ENCODE data around the gene SULT2B1. TPM values are rescaled to one million over a fixed set of nuclear protein-coding genes. Genes with fewer than 3 reads are reported as not detected.
A peak's percentile ranks its signal among the peaks of the same experiment; 100 is the strongest.

The SULT2B1 gene
- total RNA-seq, 4 donors from 2014 or later, result 0.32 to 0.41 TPM; not detected in 2

GRCh38 chr19:48603850-48604249, 51.9 kb downstream of the SULT2B1 start:
- Histone ChIP-seq H3K4me1 (peaks cover 0 to 15% (median 4%) of the 10 kb centered on the region in 4 donors), H3K27ac (peak overlapping the region in 1 of 4 donors; percentile 71), H3K9me3 (no peaks in the 10 kb centered on the region), H3K4me3 (no peak overlapping the region), H3K27me3 (no peaks in the 10 kb centered on the region), H3K36me3 (no peaks in the 10 kb centered on the region)
- DNase-seq, result no peak
- TF ChIP-seq EP300 (IDR thresholded peaks at IDR 0.05; ENCODE audit: low read depth), result no peak
- TF ChIP-seq CTCF (IDR thresholded peaks at IDR 0.05), result no peak
- TF ChIP-seq POLR2A (IDR thresholded peaks at IDR 0.05), result no peak
- no peak for TF ChIP-seq POLR2AphosphoS5 (IDR thresholded peaks at IDR 0.05)
- in situ Hi-C loops (cut with MboI; ENCODE audit: low pct_ligation_motif_present in 1 of 4, low pct_unique_long_range_greater_than_20kb in 1 of 4, low sequenced_read_pairs in 3 of 4), result no loop called here
- intact Hi-C loops (cut with DNase I; ENCODE audit: low total_unique reads), result no loop called here
- WGBS, 2 donors (ENCODE audit: low coverage in 1 of 2), result 89% methylated on average over 9 of the region's 9 CpGs; no CpG with 5 or more reads in 1 of the 2 donors

GRCh38 chr19:48606463-48607358, 54.7 kb downstream of the SULT2B1 start, which contains the start of gene SPACA4:
TSS of gene SPACA4 (plus strand) at chr19:48606742. CDS start at chr19:48606979, 237 bp downstream.
- intact Hi-C loops (cut with DNase I; ENCODE audit: low total_unique reads) (no loop called here), in situ Hi-C loops (cut with MboI; ENCODE audit: low pct_ligation_motif_present in 1 of 4, low pct_unique_long_range_greater_than_20kb in 1 of 4, low sequenced_read_pairs in 3 of 4) (no loop called here)
- Histone ChIP-seq H3K4me3 (no peak within 1 kb of the TSS), H3K27me3 (no peaks in the 10 kb centered on the region), H3K4me1 (peaks cover 0 to 14% (median 4%) of the 10 kb centered on the region in 4 donors), H3K9me3 (no peaks in the 10 kb centered on the region), H3K36me3 (no peaks in the 10 kb centered on the region), H3K27ac (no peak within 1 kb of the TSS)
- no peak for DNase-seq
- 90% methylated on average over 29 of the region's 39 CpGs; no CpG with 5 or more reads in 1 of the 2 donors for WGBS, 2 donors (ENCODE audit: low coverage in 1 of 2)
- TF ChIP-seq POLR2A (IDR thresholded peaks at IDR 0.05) (no peak), EP300 (IDR thresholded peaks at IDR 0.05; ENCODE audit: low read depth) (no peak), CTCF (IDR thresholded peaks at IDR 0.05) (no peak), POLR2AphosphoS5 (IDR thresholded peaks at IDR 0.05) (no peak)

- DNase-seq, result no peak
- WGBS, 2 donors (ENCODE audit: low coverage in 1 of 2), result 89 to 90% methylated on average over 5 to 7 of the region's 7 CpGs
- H3K27ac ChIP-seq, result no peak overlapping the region
- no peaks in the 10 kb centered on the region for H3K36me3 ChIP-seq
- H3K9me3 ChIP-seq, result no peaks in the 10 kb centered on the region
- no peaks in the 10 kb centered on the region for H3K27me3 ChIP-seq
- peaks cover 0 to 15% (median 3%) of the 10 kb centered on the region in 4 donors for H3K4me1 ChIP-seq
- TF ChIP-seq CTCF (IDR thresholded peaks at IDR 0.05) (no peak), POLR2A (IDR thresholded peaks at IDR 0.05) (no peak), POLR2AphosphoS5 (IDR thresholded peaks at IDR 0.05) (no peak), EP300 (IDR thresholded peaks at IDR 0.05; ENCODE audit: low read depth) (no peak)
- no peak overlapping the region for H3K4me3 ChIP-seq
- intact Hi-C loops (cut with DNase I; ENCODE audit: low total_unique reads), result no loop called here
- in situ Hi-C loops (cut with MboI; ENCODE audit: low pct_ligation_motif_present in 1 of 4, low pct_unique_long_range_greater_than_20kb in 1 of 4, low sequenced_read_pairs in 3 of 4), result no loop called here
Observed at GRCh38 chr19:48607359-48607755, 55.4 kb downstream of the SULT2B1 start.

- DNase-seq, result peak; percentile 68
- peaks cover 0 to 12% (median 7%) of the 10 kb centered on the region in 4 donors for H3K4me1 ChIP-seq
- H3K27ac ChIP-seq, result peak overlapping the region in 1 of 4 donors; percentile 34
- WGBS, 2 donors (ENCODE audit: low coverage in 1 of 2), result 12% methylated on average over 7 of the region's 9 CpGs; no CpG with 5 or more reads in 1 of the 2 donors
- H3K27me3 ChIP-seq, result no peaks in the 10 kb centered on the region
- H3K4me3 ChIP-seq, result no peak overlapping the region
- no peaks in the 10 kb centered on the region for H3K9me3 ChIP-seq
- in situ Hi-C loops (cut with MboI; ENCODE audit: low pct_ligation_motif_present in 1 of 4, low pct_unique_long_range_greater_than_20kb in 1 of 4, low sequenced_read_pairs in 3 of 4), result no loop called here
- TF ChIP-seq EP300 (IDR thresholded peaks at IDR 0.05; ENCODE audit: low read depth), result no peak
- TF ChIP-seq CTCF (IDR thresholded peaks at IDR 0.05), result peak; percentile 30 to 47 (median 37)
- intact Hi-C loops (cut with DNase I; ENCODE audit: low total_unique reads), result no loop called here
- H3K36me3 ChIP-seq, result no peaks in the 10 kb centered on the region
Observed at GRCh38 chr19:48608798-48609263, 56.9 kb downstream of the SULT2B1 start.

All from transverse colon (tissue), 4 donors.